22Rv1 (cell line): Measurements from ENCODE around the gene NELL2.

Experiments used
- CTCF ChIP-seq: fragments of 450-650 bp; IDR thresholded peaks from 2 replicates; pipeline ENCODE4 v1.5.1; 2017; ENCODE audit warnings: mild to moderate bottlenecking
- ZFX ChIP-seq: fragments of 450-650 bp; IDR thresholded peaks from 2 replicates; pipeline ENCODE4 v1.6.1; 2017; ENCODE audit warnings: antibody characterized with exemption, borderline replicate concordance

GRCh38 chr12:44523828-44524227 is 352.3 kb downstream of the NELL2 start:
- TF ChIP-seq CTCF (no peak), ZFX (no peak)
